Panc1 (cell line): ENCODE results near the gene PABPN1L. TPM values are rescaled to one million over a fixed set of nuclear protein-coding genes. Genes with fewer than 3 reads are reported as not detected.

Source experiments
- ATAC-seq: fragments of 200-7000 bp; cut with Tn5 transposase; 2 replicates; pipeline ENCODE4 v1.9.1; 2020; ENCODE audit warnings: mild to moderate bottlenecking, moderate library complexity
- BruUV-seq: library from RNA; stranded (reverse); fragments of 400-500 nt; replicated peaks from 2 replicates; lab custom pipeline; 2021; lab: Mats Ljungman, UMichigan
- CTCF ChIA-PET: fragments of 300-600 bp; sonication (Branson Sonifier 250); formaldehyde crosslinking; loops from one replicate; lab custom pipeline; 2022; ENCODE audit warnings: antibody characterized with exemption; lab: Charles Lee
- POLR2A ChIA-PET: fragments of 300-600 bp; sonication (Branson Sonifier 250); formaldehyde crosslinking; loops from one replicate; lab custom pipeline; 2022; ENCODE audit warnings: antibody characterized with exemption; lab: Charles Lee
- DNase-seq: peaks from one replicate; pipeline ENCODE4 v3.0.0-alpha.2; 2010; ENCODE audit warnings: low read depth, low spot score
- H3K27ac ChIP-seq: 2 replicates; pipeline ENCODE4 v1.5.1; 2011; ENCODE audit warnings: mild to moderate bottlenecking, low read length, inconsistent platforms
- H3K27me3 ChIP-seq: fragments of 200-500 bp; sonication (Bioruptor generic); 2 replicates; pipeline ENCODE4 v1.6.0; 2014; ENCODE audit warnings: low read length, inconsistent platforms; ENCODE audit not compliant: control insufficient read depth, insufficient read depth
- H3K36me3 ChIP-seq: fragments of 200-500 bp; sonication (Bioruptor generic); 2 replicates; pipeline ENCODE4 v1.5.1; 2014; ENCODE audit warnings: inconsistent platforms, mild to moderate bottlenecking, low read length, moderate library complexity; ENCODE audit not compliant: control insufficient read depth, insufficient read depth
- H3K4me1 ChIP-seq: 2 replicates; pipeline ENCODE4 v1.5.1; 2011; ENCODE audit warnings: inconsistent platforms, mild to moderate bottlenecking, low read length, moderate library complexity; ENCODE audit not compliant: control insufficient read depth, insufficient read depth
- H3K4me3 ChIP-seq, 2 experiments: 2 replicates each; pipeline ENCODE4 v1.5.1; 2011 to 2012; ENCODE audit warnings: low read depth in 2 of 2, low read length in 2 of 2, mild to moderate bottlenecking in 2 of 2, inconsistent platforms in 1 of 2, moderate library complexity in 1 of 2
- H3K9me3 ChIP-seq: fragments of 200-500 bp; sonication (Bioruptor generic); 2 replicates; pipeline ENCODE4 v1.5.1; 2014; ENCODE audit warnings: low read depth, mild to moderate bottlenecking, inconsistent platforms, low read length, moderate library complexity; ENCODE audit not compliant: control insufficient read depth, insufficient read depth
- POLR2AphosphoS5 ChIP-seq: IDR thresholded peaks from 2 replicates; pipeline ENCODE4 v1.6.1; 2012; ENCODE audit warnings: mild to moderate bottlenecking, low read depth, low read length, moderate library complexity
- REST ChIP-seq, 2 experiments: IDR thresholded peaks; 2 replicates each; pipeline ENCODE4 v1.6.1; 2011 to 2012; ENCODE audit warnings: low read depth in 2 of 2, control low read depth in 1 of 2, low read length in 1 of 2, mild to moderate bottlenecking in 1 of 2, moderate library complexity in 1 of 2; ENCODE audit not compliant: insufficient read depth in 1 of 2
- SIN3A ChIP-seq: IDR thresholded peaks from 2 replicates; pipeline ENCODE4 v1.6.1; 2012; ENCODE audit warnings: low read depth, mild to moderate bottlenecking, low read length, moderate library complexity, borderline replicate concordance; ENCODE audit not compliant: insufficient read depth
- TCF7L2 ChIP-seq: IDR thresholded peaks from 2 replicates; pipeline ENCODE4 v1.6.1; 2011; ENCODE audit warnings: mild to moderate bottlenecking, low read depth, low read length, inconsistent platforms
- in situ Hi-C: cut with HindIII; loops from 2 replicates; pipeline ENCODE4 v1.10.0; 2016; ENCODE audit warnings: low sequenced_read_pairs, low pct_unique_long_range_greater_than_20kb
- intact Hi-C: fragments of 100-400 bp; cut with micrococcal nuclease; formaldehyde crosslinking; loops from one replicate; pipeline ENCODE4 v1.10.0; 2022; ENCODE audit not compliant: unreplicated experiment
- total RNA-seq: library from RNA; stranded (reverse); gene quantifications from one replicate; pipeline ENCODE4 v1.2.1, GENCODE V29; 2021; ENCODE audit not compliant: unreplicated experiment
- TF ChIP-seq, protein P1 (sequence below): fragments of 450-650 bp; IDR thresholded peaks from 2 replicates; pipeline ENCODE4 v1.5.1; 2017; ENCODE audit warnings: mild to moderate bottlenecking

The PABPN1L gene
- total RNA-seq, 1 experiment from 2014 or later, result not detected

GRCh38 chr16:88835818-88836217 is 30.6 kb downstream of the PABPN1L start:
- H3K4me1 ChIP-seq, result no peaks in the 10 kb centered on the region
- BruUV-seq, result no TSS peak
- no peaks in the 10 kb centered on the region for H3K27me3 ChIP-seq
- H3K4me3 ChIP-seq, result no peak overlapping the region
- ATAC-seq (no peak), DNase-seq (no peak)
- H3K27ac ChIP-seq, result no peak overlapping the region
- CTCF ChIA-PET, result no interaction called here
- intact Hi-C loops, result no loop called here
- no peak for TF ChIP-seq SIN3A
- no peak for TF ChIP-seq POLR2AphosphoS5
- H3K9me3 ChIP-seq, result no peaks in the 10 kb centered on the region
- peaks cover 2% of the 10 kb centered on the region; the same call in 1 of the 2 replicates for H3K36me3 ChIP-seq
- in situ Hi-C loops, result no loop called here
- POLR2A ChIA-PET, result no interaction called here

DNA sequence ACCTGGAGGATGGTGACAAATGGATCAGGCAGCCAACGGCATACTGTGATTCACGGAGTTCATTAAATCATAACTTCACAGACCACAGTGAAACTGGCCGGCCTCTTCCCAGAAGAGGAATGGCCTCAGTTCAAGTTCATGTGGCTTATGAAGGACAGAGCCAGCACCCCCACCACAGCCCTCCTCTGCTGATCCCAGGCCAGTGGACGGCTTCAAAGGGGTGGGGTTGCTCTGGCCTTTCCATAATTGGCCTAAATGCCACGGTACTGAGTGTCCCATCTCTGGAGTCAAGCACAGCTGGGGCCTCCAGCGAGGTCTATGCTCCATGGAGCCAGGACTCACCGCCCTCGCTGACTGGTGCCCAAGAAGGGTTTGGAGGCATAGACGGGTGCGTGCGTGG is 31.1 kb downstream of the PABPN1L start:
- BruUV-seq, result no TSS peak
- Histone ChIP-seq H3K36me3 (peaks cover 2% of the 10 kb centered on the region; the same call in 1 of the 2 replicates), H3K27me3 (no peaks in the 10 kb centered on the region), H3K9me3 (no peaks in the 10 kb centered on the region), H3K4me1 (no peaks in the 10 kb centered on the region), H3K27ac (no peak overlapping the region), H3K4me3 (no peak overlapping the region)
- ChIA-PET POLR2A (no interaction called here), CTCF (no interaction called here)
- ATAC-seq (no peak), DNase-seq (no peak)
- in situ Hi-C loops (no loop called here), intact Hi-C loops (no loop called here)
- no peak for TF ChIP-seq TCF7L2
- no peak for TF ChIP-seq REST (IDR thresholded peaks at IDR 0.05; ENCODE audit: insufficient read depth in 1 of 2, low read depth in 2 of 2, low read length in 1 of 2)
- no peak for TF ChIP-seq SIN3A
- TF ChIP-seq, protein P1, sequence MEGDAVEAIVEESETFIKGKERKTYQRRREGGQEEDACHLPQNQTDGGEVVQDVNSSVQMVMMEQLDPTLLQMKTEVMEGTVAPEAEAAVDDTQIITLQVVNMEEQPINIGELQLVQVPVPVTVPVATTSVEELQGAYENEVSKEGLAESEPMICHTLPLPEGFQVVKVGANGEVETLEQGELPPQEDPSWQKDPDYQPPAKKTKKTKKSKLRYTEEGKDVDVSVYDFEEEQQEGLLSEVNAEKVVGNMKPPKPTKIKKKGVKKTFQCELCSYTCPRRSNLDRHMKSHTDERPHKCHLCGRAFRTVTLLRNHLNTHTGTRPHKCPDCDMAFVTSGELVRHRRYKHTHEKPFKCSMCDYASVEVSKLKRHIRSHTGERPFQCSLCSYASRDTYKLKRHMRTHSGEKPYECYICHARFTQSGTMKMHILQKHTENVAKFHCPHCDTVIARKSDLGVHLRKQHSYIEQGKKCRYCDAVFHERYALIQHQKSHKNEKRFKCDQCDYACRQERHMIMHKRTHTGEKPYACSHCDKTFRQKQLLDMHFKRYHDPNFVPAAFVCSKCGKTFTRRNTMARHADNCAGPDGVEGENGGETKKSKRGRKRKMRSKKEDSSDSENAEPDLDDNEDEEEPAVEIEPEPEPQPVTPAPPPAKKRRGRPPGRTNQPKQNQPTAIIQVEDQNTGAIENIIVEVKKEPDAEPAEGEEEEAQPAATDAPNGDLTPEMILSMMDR, result no peak
- TF ChIP-seq POLR2AphosphoS5, result no peak

DNA sequence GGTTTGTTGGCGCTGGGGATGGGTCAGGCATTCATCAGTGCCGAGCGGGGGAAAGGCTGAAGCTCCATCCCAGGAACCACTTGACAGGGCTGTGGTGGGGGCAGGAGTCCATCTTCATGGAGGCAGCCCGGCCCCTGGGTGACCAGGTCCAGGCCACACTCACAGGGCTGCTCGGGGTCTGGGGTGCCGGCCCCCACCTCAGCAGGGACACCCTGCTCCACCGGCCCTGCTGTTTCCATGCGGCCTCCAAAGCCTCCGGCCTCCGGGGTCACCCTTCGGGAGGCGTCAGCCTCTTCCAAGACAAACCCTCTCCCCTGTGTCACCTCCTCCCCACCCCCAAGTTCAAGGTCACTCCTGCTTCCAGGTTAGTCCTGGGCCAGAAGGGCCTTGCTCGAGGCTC is 31.8 kb downstream of the PABPN1L start:
- no TSS peak for BruUV-seq
- no peak for TF ChIP-seq SIN3A
- in situ Hi-C loops, result no loop called here
- H3K9me3 ChIP-seq, result no peaks in the 10 kb centered on the region
- H3K27ac ChIP-seq, result no peak overlapping the region
- ChIA-PET CTCF (no interaction called here), POLR2A (no interaction called here)
- DNase-seq (no peak), ATAC-seq (no peak)
- intact Hi-C loops, result no loop called here
- no peaks in the 10 kb centered on the region for H3K4me1 ChIP-seq
- H3K4me3 ChIP-seq, result no peak overlapping the region
- no peaks in the 10 kb centered on the region for H3K27me3 ChIP-seq
- H3K36me3 ChIP-seq, result peaks cover 2% of the 10 kb centered on the region; the same call in 1 of the 2 replicates
